ENCODE data around the gene IL33.

Gene IL33

DNA sequence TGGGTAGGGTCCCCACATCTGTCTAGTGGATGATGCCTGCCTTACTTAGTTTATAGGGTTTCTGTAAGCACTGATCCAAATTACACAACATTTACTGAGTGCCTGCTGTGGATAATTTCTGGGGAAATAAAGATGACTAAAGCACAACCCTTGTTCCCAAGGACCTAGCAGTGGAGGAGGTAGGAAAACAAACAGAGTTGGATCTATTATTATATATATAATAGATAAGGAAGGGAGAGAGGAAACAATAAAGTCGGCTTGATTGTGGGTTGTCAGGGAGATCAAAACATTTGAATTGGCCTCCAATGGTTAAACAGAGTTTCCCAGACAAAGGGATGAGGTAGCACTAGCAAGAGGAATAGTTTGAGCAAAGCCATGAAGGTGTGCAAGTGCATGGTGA lies 14.0 kb downstream of the IL33 start:
- peaks cover 11% of the 10 kb centered on the region for H3K4me1 ChIP-seq (ENCODE audit: insufficient read depth, low read length)
- no peaks in the 10 kb centered on the region for H3K9me3 ChIP-seq (ENCODE audit: control insufficient read depth, insufficient read depth, low read length)
- no peaks in the 10 kb centered on the region for H3K36me3 ChIP-seq (ENCODE audit: insufficient read depth, low read length)
- H3K9ac ChIP-seq (ENCODE audit: low read depth, low read length): no peak overlapping the region

DNA sequence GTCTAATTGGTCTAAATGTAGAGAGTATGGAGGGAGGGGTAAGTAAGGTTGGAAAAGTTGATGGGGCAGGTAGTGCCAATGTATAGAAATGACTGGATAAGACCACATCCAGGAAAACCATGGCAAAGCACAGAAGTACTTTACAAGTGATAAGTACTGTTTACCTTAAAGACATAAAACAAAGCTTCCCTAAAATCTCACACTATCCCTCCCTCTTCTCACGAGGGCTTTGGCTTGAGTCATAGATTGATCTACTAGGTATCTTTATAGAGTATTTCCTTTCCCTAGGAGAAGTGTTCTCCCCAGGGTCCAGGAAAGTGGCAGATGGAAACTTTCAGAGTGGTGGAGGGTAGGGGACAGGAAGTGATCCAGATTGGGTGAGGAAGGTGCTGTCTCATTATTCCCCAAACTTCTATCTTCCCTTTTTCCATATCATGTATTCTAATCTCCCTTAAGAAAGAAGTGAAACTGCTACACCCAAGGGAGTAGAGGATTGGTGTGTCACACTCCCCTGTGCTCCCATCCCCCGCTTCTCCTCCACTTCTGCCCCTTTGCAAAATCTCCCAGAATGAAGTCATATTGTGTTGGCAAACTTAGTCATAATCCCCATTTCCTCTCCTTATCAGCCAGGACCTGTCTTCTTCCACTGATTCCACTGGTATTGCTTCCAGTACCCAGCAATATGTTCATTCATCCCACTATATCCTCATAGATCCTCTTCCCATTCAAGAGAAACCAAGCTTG lies 14.6 kb downstream of the IL33 start:
- H3K4me1 ChIP-seq (ENCODE audit: insufficient read depth, low read length): peaks cover 11% of the 10 kb centered on the region
- no peaks in the 10 kb centered on the region for H3K36me3 ChIP-seq (ENCODE audit: insufficient read depth, low read length)
- H3K9me3 ChIP-seq (ENCODE audit: control insufficient read depth, insufficient read depth, low read length): no peaks in the 10 kb centered on the region
- no peak overlapping the region for H3K9ac ChIP-seq (ENCODE audit: low read depth, low read length)

DNA sequence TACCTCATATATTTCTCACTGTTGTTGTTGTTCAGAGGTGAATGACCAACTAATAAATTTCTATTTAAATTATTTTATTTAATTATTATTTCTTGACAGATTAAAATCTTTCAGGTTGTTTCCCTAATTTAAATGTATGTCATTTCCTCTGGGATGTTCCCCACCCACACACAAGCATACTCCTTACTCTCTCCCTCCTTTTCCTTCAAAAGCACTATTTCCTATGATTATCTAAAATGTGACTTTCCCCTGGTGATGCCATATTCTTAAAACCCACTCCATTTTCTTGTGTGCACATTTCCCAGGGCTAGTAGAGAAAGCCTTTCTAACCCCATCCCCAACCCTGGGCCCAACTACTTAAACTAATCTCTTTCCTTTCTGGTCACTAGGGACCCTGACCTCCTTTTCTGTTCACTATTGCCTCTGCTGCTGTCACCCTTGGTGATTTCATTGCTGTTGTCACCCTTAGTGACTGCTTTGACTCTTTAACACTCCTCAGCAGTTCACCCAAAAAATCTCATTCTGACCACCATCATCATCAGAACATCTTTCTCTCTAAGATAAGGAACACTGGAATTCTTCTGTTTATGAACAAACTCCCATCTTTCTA lies 16.8 kb downstream of the IL33 start:
- H3K9ac ChIP-seq (ENCODE audit: low read depth, low read length): no peak overlapping the region

GRCh38 chr9:6234014-6234413 lies 18.4 kb downstream of the IL33 start:
- Histone ChIP-seq H3K9me3 (ENCODE audit: control insufficient read depth, insufficient read depth, low read length) (no peaks in the 10 kb centered on the region), H3K4me1 (ENCODE audit: insufficient read depth, low read length) (no peaks in the 10 kb centered on the region), H3K36me3 (ENCODE audit: insufficient read depth, low read length) (no peaks in the 10 kb centered on the region), H3K9ac (ENCODE audit: low read depth, low read length) (no peak overlapping the region)

More for the DNA sequence above, 16.8 kb downstream of the IL33 start:
- Histone ChIP-seq H3K36me3 (ENCODE audit: insufficient read depth, low read length) (no peaks in the 10 kb centered on the region), H3K4me1 (ENCODE audit: insufficient read depth, low read length) (peaks cover 4% of the 10 kb centered on the region; the same call in 1 of the 2 replicates), H3K9me3 (ENCODE audit: control insufficient read depth, insufficient read depth, low read length) (no peaks in the 10 kb centered on the region)

DNA sequence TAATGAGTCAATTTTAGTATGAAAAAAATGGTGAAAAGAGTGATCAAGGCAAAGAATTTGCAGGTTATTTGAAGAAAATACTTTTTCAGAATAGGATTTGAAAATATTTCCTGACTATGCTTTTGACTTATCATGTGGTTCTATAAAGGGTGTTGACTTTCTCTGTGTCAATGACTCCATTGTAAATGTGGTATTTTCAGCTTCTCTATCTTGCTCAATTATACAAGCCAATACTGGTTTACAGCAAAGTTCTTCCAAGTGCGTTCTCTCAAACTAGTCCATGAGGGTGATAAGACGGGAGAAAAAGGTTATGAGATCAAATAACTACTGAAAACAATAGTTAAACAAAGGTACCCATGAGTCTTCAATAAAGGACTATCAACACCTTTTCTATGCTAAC lies 21.7 kb downstream of the IL33 start:
- H3K9ac ChIP-seq (ENCODE audit: low read depth, low read length): no peak overlapping the region
- H3K36me3 ChIP-seq (ENCODE audit: insufficient read depth, low read length): no peaks in the 10 kb centered on the region
- H3K9me3 ChIP-seq (ENCODE audit: control insufficient read depth, insufficient read depth, low read length): peaks cover 10% of the 10 kb centered on the region
- no peaks in the 10 kb centered on the region for H3K4me1 ChIP-seq (ENCODE audit: insufficient read depth, low read length)

GRCh38 chr9:6239048-6239461 lies 23.4 kb downstream of the IL33 start:
- no peak overlapping the region for H3K9ac ChIP-seq (ENCODE audit: low read depth, low read length)
- peaks cover 10% of the 10 kb centered on the region for H3K9me3 ChIP-seq (ENCODE audit: control insufficient read depth, insufficient read depth, low read length)
- H3K4me1 ChIP-seq (ENCODE audit: insufficient read depth, low read length): no peaks in the 10 kb centered on the region
- no peaks in the 10 kb centered on the region for H3K36me3 ChIP-seq (ENCODE audit: insufficient read depth, low read length)

DNA sequence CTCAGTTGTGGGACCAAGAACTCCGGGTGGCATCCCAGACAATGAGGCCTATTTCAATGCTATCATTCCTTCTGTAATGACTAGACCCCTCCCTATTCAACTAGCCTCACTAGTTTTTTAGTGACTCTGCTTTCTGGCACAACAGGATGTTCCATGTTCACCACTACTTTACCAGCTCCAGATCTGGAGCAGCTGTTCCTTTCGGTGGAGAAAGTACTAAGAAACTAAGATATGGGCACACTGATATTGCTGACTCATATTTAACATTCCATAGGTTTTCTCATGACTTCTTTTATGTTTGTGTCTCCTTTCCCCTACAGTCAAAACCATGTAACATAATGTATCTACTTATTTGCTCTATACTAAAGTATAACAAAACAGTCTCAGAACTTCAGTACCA lies 24.1 kb downstream of the IL33 start:
- peaks cover 10% of the 10 kb centered on the region for H3K9me3 ChIP-seq (ENCODE audit: control insufficient read depth, insufficient read depth, low read length)
- no peaks in the 10 kb centered on the region for H3K4me1 ChIP-seq (ENCODE audit: insufficient read depth, low read length)
- no peak overlapping the region for H3K9ac ChIP-seq (ENCODE audit: low read depth, low read length)
- H3K36me3 ChIP-seq (ENCODE audit: insufficient read depth, low read length): no peaks in the 10 kb centered on the region

GRCh38 chr9:6243746-6244145 lies 28.1 kb downstream of the IL33 start:
- no peak overlapping the region for H3K9ac ChIP-seq (ENCODE audit: low read depth, low read length)
- H3K36me3 ChIP-seq (ENCODE audit: insufficient read depth, low read length): no peaks in the 10 kb centered on the region
- peaks cover 10% of the 10 kb centered on the region for H3K9me3 ChIP-seq (ENCODE audit: control insufficient read depth, insufficient read depth, low read length)
- H3K4me1 ChIP-seq (ENCODE audit: insufficient read depth, low read length): no peaks in the 10 kb centered on the region

DNA sequence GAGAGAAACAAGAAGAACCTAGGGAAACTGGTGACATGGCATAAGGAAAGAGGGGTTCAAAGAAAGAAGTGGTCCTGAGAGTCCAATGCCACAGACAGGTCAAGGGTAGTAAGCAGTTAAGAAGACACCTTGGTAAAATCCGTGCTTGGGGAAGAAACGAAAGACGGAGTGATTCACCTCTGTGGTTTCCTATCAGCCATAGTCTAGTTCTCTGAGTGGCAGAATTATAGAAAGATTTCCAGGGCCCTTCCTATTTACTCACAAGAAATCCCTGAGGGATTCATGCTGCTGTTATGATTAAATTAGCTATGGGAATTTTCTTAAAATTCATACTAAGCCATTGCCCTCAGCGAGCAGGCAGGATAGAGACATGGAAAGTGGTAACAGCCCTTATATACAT lies 31.7 kb downstream of the IL33 start:
- H3K4me1 ChIP-seq (ENCODE audit: insufficient read depth, low read length): no peaks in the 10 kb centered on the region
- H3K9ac ChIP-seq (ENCODE audit: low read depth, low read length): no peak overlapping the region
- no peaks in the 10 kb centered on the region for H3K9me3 ChIP-seq (ENCODE audit: control insufficient read depth, insufficient read depth, low read length)
- no peaks in the 10 kb centered on the region for H3K36me3 ChIP-seq (ENCODE audit: insufficient read depth, low read length)

DNA sequence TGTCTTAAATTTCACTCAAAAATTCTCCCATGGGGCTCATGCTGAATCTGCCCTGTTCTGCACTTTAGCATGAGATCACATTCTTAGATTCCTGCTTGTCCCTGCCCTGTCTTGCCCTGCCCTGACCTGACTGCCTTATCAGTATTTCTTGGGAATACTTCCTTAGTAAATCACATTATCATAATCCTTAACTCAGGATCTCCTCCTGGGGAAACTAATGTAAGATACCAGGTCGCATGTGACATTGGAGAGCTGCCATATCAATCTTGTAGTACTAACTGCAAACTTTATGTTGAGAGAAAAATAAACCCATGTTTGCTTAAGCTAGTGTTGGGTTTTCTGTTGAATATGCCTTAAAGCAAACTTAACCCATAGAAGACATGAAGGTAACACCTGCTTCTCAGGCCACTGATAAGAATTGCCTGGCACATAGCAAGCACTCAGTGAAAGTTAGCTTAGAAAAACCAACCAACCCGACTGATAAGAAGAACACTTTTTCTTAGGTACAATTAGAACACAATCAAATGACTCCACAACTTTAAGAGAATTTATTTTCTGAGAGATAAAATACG lies 53.3 kb downstream of the IL33 start:
- H3K4me1 ChIP-seq (ENCODE audit: insufficient read depth, low read length): no peaks in the 10 kb centered on the region
- no peaks in the 10 kb centered on the region for H3K9me3 ChIP-seq (ENCODE audit: control insufficient read depth, insufficient read depth, low read length)
- H3K36me3 ChIP-seq (ENCODE audit: insufficient read depth, low read length): no peaks in the 10 kb centered on the region
- no peak overlapping the region for H3K9ac ChIP-seq (ENCODE audit: low read depth, low read length)

DNA sequence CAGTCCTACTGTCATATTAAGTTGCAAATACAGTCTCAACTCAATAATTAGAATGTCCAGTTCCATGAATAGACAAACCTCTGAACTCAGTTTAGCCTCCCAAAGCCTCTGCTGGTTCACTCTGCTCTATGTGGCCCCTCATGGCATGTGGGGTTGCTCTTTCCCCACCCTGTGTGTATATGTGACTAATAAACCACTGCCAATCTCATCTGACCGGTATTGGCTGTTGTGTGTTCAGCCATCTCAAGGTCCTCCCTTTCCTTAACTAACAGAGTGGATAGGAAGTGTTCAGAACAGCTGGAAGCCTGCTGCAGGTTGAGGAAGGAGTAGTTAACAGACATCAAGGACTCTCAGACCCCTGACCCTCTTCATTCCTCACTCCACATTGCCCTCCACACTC lies 55.3 kb downstream of the IL33 start:
- no peaks in the 10 kb centered on the region for H3K4me1 ChIP-seq (ENCODE audit: insufficient read depth, low read length)
- H3K9me3 ChIP-seq (ENCODE audit: control insufficient read depth, insufficient read depth, low read length): no peaks in the 10 kb centered on the region
- H3K36me3 ChIP-seq (ENCODE audit: insufficient read depth, low read length): no peaks in the 10 kb centered on the region
- no peak overlapping the region for H3K9ac ChIP-seq (ENCODE audit: low read depth, low read length)

- Histone ChIP-seq H3K9me3 (ENCODE audit: control insufficient read depth, insufficient read depth, low read length) (no peaks in the 10 kb centered on the region), H3K9ac (ENCODE audit: low read depth, low read length) (no peak overlapping the region), H3K4me1 (ENCODE audit: insufficient read depth, low read length) (no peaks in the 10 kb centered on the region), H3K36me3 (ENCODE audit: insufficient read depth, low read length) (no peaks in the 10 kb centered on the region)
These were observed 56.1 kb downstream of the IL33 start for GRCh38 chr9:6271508-6272228.

DNA sequence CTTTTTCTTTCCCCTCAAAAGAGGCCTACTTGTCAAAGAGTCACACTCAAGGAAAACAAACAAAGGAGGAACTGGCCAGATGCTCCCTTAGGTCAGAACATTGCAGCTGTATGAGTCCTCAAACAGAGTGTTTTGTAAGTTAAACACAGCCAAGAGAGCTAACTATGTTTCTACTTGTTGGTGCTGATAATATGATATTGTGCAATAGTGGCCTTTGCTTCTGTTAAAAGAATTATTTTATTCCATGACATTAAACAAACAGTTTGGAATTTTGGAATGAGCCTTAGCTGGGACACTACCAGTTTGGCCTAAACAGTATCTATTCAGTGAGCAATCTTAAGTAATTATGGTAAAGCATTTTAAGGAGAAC lies 56.6 kb downstream of the IL33 start:
- Histone ChIP-seq H3K4me1 (ENCODE audit: insufficient read depth, low read length) (no peaks in the 10 kb centered on the region), H3K9me3 (ENCODE audit: control insufficient read depth, insufficient read depth, low read length) (no peaks in the 10 kb centered on the region), H3K36me3 (ENCODE audit: insufficient read depth, low read length) (no peaks in the 10 kb centered on the region), H3K9ac (ENCODE audit: low read depth, low read length) (no peak overlapping the region)

DNA sequence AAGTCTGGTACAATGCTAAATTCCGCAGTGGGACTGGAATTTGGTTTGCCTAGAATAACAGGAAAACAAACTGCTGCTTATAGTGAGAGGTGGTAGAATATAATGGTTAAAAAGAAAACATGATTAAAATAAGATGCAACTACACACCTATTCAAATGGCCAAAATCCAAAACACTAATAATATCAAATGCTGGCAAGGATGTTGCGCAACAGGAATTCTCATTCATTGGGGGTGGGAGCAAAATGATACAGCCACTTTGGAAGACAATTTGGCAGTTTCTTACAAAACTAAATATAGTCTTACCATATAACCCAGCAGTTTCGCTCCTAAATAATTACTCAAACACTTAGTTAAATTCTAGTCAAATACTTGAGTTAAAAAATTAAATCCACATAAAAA lies 61.8 kb downstream of the IL33 start:
- H3K36me3 ChIP-seq (ENCODE audit: insufficient read depth, low read length): no peaks in the 10 kb centered on the region
- no peaks in the 10 kb centered on the region for H3K9me3 ChIP-seq (ENCODE audit: control insufficient read depth, insufficient read depth, low read length)
- H3K9ac ChIP-seq (ENCODE audit: low read depth, low read length): no peak overlapping the region

GRCh38 chr9:6301858-6302257 lies 86.3 kb downstream of the IL33 start:
- no peaks in the 10 kb centered on the region for H3K36me3 ChIP-seq (ENCODE audit: insufficient read depth, low read length)
- no peaks in the 10 kb centered on the region for H3K9me3 ChIP-seq (ENCODE audit: control insufficient read depth, insufficient read depth, low read length)
- no peak overlapping the region for H3K9ac ChIP-seq (ENCODE audit: low read depth, low read length)
- no peaks in the 10 kb centered on the region for H3K4me1 ChIP-seq (ENCODE audit: insufficient read depth, low read length)

More for the DNA sequence above, 61.8 kb downstream of the IL33 start:
- H3K4me1 ChIP-seq (ENCODE audit: insufficient read depth, low read length): no peaks in the 10 kb centered on the region

Measured in ES-I3 (cell line).